ENCODE measurements around the gene COL18A1.

COL18A1 gene

DNA sequence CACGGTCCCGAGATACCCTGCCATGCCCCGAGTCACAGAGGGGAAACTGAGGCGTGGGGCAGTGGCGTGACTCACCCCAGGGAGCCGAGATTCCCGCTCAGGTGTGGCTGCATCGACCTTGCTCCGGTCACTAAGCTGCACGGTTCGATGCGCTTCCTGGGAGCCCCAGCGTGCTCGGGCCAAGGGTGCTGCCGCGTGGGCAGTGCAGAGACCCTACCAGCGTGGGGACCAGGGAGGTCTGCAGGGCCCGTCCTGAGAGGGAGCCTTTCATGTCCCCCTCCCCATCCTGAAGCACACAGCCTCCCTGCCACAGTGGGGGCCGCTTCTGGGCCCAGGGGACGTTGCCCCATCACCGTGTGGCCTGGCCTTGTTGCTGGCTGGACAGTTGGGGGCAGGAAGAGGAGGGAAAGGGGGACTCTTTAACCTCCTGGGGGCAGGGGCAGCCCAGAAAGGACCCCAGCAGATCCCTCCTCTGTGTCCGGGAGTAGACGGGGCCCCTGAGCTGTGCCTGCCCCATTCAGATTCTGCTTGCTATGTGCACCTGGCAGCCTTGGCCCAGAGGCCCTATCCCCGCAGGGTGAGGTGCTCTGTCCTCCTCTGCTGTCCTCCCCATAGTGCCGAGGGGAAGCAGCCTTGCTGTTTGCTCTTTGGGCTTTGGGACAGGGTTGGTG, 52.3 kb downstream of the COL18A1 start:
- DNase-seq: no peak

DNA sequence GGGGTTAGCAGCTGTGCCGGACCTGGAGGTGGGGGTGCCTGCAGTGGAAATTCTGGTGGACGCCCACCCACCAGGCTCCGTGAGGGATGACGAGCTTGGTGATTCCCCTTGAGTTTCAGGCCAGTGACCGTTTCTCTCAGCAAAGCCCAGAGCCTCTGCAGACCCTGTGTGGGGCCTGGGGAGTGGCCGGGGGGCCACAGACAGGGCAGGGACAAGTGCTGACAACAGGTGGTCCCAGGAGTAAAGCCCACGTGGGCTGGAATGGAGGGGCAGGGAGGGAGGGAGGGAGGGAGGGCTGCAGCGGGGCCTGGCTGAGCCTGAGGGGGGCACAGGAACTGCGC, 52.8 kb downstream of the COL18A1 start:
- no peak for DNase-seq

DNA sequence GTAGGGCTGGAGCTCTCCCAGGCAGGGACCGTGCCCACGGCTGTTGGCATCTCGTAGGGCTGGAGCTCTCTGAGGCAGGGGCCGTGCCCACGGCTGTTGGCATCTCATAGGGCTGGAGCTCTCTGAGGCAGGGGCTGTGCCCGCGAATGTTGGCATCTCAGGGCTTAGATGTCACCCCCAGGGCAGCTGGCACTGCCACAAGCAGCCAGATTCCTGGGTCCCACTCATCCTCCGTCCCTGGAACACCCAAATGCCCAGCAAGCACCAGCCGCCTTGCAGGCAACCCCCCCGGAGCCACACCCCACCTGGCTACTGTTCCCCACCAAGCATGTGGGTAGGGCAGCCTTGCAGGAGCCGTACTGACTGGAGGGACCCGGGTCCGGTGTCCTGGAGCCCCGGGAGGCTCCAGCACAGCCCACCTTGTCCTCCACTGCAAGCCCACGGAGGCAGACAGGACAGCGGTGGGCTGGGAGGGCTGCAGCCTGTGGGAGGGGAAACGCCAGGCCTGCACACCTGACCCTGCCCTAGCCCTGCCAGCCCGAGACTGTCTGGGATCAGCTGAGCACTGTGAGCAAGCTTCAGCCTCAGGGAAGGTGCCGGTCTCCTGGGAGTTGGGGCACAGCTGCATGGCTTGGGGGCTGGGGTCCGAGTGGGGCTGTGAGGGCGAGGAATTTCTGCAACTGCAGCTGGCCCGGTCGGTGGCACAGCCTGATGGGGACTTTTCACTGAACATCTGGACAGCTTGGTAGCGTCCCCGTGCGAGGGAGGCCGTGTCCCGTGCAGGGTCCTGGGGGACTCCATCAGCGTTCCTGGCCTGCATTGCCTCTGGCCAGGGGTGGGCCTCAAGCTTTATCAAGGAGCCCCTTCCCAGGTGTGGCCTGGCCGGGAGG, 53.6 kb downstream of the COL18A1 start:
- no peak for DNase-seq

DNA sequence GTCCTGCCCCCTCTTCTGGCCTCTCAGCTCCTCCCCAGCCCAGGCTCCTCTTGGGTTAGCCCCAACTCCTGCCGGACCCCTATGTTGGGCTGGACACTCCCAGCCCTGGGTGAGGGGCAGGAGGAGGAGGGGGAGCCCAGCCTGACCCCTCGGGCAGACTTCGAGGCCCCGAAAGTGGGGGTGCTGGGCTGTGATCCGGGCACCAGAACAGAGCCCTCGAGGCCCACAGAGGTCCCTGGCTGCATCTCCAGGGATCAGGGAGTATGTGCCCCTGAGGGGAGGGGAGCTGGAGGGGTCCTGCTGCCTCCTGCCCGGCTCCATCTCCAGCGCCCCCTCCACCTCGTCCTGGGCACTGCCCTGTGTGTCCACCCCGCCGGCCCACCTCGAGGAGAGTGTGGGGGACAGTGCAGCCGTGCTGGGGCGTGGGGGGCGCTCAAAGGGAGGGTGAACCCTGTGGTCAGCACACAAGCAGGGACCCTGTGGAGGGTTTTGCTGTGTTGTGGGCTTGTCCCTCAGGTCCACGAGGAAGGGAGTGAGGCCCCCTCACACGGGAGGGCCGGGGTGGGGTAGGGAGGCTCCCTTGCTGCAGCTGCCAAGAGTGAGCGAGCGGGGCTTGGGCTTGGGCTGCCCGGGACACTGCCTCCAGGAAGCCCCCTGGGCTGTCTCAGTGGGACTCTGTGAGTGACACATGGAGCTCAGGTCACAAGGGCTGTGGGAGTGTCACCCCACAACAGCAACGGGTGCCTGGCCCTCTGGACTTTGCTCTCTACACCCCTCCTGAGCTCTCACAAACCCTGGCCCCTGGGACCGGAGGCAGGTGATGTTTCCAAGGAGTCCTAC, 54.4 kb downstream of the COL18A1 start:
- DNase-seq: no peak

DNA sequence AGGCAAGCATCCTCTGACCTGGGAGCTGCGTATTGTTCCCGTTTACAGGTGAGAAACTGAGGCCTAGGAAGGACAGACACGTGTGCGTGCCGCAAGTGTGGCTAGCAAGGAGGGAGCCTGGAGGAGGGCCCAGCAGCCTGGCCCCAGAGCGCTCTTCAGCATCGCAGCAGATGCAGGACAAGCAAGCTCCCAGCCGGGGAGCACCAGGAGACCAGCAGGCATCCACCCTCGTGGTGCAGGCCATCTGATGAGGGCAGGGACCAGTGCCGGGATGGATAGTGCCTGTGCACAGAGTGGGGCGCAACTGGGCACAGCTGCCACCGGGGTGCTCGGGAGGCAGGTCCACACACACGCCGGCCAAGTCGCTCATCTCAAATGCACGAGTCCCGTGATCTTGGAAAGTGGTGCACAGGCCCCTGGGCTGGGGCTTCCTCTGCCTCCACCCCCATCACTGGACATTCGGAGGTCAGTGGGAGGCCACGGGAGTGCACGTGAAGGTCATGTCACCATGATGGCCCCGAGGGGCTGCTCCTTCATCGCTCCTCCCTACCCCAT, 55.1 kb downstream of the COL18A1 start:
- no peak for DNase-seq

DNA sequence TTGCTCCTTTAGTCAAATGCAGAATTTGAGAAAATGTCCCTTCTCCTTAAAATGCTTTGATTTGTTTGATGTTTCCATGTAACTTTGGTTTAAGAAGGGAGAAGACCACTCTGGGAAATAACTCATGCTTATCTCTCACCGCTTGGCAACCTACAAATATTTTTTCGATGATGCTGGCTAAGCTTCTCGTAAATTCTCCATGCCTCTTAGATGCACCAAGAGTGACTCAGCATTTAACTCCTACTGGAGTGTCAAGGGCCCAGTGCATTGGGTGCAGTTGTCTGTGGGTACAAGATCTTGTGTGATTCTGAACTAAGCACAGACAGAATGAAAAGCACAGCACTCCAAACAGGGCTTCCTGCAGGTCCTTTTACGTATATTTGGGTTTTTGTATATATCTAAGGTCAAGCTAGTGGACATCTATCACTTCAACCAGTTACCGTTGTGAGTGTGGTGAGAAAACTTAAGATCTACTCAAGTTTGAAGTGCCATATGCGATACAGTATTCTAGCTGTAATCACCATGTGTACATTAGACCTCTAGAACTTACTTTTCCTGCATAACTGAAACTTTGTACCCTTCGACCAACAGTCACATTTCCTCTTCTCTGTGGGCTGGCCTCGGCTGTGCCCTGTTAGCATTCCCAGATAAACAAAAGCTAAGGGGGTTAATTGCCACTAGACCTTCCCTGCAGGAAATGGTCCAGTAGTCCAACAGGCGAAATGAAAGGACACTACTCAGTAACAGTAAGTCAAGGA, 55.8 kb downstream of the COL18A1 start:
- no peak for DNase-seq

DNA sequence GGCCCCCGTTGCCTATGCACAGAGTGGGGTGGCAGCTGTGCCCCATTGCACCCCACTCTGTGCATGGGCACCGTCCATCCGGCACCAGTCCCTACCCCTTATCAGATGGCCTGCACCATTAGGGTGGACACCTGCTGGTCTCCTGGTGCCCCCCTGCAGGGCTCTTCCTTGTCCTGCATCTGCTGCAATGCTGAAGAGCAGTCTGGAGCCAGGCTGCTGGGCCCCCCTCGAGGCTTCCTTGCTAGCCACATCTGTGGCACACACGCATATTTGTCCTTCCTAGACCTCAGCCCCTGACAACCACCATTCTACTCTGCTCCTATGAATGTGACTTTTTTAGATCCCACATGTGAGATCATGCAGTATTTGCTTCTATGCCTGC, 56.4 kb downstream of the COL18A1 start:
- no peak for DNase-seq

DNA sequence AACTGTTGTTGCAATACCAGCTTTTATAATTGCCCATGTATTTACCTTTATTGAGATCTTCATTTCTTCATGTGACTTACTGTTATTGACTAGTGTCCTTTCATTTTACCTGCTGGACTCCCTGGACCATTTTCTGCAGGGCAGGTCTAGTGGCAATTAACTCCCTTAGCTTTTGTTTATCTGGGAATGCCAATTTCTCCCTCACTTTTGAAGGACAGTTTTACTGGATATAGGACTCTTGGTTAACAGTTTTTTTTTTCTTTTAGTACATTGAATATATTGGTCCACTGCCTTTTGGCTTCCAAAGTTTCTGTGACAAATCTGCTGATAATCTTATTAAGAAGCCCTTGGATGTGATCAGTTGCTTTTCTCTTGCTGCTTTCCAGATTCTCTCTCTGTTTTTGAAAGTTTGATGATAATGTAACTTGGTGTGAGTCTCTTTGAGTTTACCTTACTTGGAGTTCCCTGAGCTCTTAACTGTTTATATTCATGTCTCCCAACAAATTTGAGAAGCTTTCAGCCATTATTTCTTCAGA, 56.9 kb downstream of the COL18A1 start:
- DNase-seq: no peak

DNA sequence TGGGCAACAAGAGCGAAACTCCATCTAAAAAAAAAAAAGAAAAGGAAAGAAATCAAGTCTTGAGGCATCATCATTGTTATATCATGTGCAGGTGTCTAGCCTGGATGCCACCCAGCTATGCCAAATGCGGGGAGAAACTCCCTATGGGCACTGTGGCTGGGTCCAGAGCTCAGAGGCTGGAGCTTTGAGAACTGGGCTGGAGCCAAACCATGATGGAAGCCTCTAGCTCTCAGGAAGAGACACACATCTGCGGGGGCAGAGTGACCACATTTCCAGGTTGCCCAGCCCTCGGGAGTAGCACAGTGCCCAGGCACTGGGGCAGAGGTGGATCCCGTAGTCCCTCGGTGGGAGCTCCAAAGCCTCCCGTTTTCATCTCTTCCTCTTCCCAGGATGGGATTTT, 58.9 kb downstream of the COL18A1 start:
- no peak for DNase-seq

DNA sequence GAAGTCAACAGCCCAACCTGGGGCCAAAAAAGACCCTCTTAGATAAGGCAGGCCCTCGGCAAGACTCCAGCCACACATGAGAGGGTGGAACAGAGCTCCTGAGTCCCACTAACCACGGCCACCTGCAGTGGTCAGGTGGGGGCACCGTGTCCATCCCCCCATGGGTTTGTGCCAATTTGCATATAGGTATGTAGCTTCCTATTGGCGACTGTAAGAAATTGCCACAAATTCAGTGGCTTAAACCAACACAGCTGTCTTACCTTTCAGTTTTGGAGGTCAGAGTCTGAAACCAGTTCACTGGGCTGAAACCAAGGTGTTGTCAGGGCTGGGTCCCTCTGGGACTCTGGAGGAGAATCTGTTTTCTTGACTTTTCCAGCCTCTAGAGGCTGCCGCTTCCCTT, 59.3 kb downstream of the COL18A1 start:
- DNase-seq: no peak

DNA sequence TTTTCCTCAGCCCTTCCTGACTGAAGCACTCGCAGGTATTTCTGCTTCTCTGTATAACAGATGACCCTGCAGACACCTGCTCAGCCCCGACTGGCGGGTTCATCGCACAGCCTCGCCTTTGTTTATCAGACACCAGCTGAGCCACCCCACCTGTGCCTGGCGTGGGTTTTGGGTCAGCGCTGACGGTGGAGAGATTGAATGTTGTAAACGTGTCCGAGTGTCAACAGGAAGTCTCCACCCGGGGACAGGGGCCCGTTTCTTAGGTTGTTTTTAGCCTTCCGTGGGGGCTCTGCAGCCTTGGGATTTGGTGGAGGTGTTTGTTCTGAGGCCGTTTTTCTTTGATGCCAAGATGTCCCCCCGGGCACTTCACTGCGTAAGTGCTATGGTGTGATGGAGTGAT, 60.1 kb downstream of the COL18A1 start:
- no peak for DNase-seq

DNA sequence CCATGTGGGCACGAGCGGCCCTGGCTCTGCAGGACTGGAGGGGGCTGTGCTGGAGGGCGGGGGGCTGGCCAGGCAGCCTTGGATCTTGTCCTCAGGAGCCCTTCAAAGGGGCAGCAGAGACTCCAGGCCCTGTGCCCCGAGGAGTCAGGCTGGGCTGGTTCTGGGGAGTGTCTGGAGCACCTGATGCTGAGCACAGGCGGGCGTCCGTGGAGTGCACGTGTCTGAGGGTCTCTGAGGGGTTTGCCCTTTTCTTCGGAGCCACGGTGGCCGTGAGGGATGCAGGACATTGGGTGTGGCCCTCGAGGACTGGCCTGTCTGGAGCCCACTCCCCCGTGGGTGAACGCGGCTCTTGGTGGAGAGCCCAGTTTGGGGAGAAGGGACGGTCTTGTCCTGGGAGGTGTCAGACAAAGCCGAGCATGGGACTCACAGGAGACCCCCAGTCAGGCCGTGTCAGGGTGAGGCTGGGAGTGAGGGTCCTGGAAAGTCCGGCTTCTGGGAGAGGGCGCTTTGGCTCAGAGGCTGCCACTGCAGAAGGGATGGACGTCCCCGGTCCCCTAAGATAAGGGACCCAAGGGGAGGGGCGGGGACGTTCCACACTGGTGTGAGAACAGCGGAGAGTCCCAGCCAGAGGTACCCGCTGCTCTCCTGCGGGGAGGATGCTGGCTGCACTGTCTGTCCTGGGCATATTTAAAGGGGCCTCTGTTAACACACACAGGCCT, 60.8 kb downstream of the COL18A1 start:
- no peak for DNase-seq

DNA sequence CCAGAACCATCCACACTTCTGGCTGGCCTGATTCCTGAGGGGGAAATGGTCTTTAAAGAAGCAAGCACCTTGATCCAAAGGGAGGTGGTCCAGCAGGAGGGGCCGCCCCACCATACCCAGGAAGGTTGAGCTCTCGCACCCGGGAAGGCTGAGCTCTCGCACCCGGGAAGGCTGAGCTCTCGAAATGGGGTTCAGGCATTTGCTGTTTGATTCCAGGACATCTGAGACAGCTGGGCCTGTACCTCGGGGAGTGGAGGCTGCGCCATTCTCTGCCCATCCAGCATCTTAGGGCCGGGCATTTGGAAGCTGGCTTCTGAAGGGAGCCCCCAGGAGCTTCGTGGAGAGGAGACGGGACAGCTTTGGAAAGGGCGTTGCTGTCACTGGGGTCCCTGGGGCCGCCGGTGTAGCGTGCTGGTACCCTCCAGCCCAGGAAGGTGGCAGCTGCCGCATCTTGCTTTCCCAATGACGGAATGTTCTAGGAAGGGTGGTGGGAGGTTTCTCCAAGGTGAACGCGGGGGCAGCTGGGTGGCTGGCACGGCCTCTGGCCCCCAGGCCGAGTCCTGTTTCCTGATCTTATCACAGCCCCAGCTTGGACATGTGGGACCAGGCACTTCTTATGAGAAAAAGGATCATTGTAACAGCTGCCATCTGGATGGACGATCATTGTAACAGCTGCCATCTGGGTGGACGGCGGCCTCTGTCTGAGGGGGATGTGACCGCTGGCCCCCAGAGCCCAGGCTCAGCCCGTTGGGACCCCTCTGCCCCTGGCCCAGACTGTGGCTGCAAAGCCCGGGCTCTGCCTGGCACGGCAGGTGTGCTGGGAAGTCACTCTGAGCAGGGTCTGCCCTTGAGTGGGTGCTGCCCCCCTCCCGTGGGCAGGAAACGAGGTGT, 61.6 kb downstream of the COL18A1 start:
- DNase-seq: no peak

DNA sequence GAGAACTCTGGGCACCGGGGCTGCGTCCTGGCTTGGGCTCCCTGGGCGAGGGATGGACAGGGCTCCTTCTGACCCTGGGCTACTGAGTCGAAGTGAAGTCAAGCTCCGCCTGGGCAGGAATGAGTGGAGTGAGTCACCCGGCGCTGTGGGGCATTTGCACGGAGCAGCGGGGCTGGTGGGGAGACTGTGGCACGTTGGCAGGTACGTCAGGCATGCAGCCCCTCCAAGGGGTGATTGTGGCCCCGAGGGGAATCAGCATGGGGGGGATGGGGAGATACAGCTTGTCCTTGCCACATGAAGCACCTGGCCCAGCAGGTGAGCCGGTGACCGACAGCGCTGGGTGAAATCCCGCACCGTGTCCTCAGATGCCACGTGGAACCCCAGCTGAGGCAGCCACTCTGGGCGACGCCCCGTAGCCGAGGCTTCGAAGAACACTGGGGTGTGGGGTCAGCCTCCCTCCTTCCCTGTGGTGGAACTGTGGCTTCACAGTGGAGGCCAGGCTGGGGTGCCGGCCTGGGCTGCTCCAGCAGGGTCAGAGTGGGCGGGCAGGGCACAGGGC, 62.3 kb downstream of the COL18A1 start:
- no peak for DNase-seq

DNA sequence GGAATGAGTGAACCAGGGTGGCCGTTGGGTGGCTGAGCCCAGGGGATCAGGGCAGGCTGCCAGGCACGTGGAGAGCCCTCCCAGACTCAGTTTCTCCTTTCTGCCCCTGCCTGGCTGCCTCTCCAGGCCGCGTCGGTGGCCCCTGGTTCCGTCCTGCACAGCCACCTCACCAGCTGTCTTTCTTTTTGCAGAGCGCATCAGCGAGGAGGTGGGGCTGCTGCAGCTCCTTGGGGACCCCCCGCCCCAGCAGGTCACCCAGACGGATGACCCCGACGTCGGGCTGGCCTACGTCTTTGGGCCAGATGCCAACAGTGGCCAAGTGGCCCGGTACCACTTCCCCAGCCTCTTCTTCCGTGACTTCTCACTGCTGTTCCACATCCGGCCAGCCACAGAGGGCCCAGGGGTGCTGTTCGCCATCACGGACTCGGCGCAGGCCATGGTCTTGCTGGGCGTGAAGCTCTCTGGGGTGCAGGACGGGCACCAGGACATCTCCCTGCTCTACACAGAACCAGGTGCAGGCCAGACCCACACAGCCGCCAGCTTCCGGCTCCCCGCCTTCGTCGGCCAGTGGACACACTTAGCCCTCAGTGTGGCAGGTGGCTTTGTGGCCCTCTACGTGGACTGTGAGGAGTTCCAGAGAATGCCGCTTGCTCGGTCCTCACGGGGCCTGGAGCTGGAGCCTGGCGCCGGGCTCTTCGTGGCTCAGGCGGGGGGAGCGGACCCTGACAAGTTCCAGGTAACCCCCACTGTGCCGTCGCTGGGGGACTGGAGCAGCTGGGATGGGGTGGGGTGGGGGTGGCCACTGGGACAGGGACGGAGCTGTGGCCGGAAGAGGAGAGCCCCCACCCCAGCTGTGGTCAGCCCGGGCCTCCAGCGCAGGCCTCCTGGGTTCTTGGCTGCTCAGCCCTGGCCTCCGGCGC, 63.3 kb downstream of the COL18A1 start:
- DNase-seq: no peak

DNA sequence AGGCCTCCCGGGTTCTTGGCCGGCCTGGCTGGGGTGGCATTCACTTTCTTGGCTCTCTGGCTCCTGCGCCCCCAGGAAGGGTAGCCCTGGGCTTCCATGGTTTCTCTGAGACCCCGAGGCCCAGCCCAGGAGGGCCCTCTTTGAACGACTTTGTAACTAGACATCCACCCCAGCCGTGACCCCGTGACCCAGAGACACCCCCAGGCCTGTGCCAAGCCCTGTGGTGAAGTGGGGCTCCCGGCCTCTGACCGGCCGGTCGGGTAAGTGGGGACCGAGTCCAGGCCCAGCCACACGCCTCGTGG, 64.0 kb downstream of the COL18A1 start:
- no peak for DNase-seq

DNA sequence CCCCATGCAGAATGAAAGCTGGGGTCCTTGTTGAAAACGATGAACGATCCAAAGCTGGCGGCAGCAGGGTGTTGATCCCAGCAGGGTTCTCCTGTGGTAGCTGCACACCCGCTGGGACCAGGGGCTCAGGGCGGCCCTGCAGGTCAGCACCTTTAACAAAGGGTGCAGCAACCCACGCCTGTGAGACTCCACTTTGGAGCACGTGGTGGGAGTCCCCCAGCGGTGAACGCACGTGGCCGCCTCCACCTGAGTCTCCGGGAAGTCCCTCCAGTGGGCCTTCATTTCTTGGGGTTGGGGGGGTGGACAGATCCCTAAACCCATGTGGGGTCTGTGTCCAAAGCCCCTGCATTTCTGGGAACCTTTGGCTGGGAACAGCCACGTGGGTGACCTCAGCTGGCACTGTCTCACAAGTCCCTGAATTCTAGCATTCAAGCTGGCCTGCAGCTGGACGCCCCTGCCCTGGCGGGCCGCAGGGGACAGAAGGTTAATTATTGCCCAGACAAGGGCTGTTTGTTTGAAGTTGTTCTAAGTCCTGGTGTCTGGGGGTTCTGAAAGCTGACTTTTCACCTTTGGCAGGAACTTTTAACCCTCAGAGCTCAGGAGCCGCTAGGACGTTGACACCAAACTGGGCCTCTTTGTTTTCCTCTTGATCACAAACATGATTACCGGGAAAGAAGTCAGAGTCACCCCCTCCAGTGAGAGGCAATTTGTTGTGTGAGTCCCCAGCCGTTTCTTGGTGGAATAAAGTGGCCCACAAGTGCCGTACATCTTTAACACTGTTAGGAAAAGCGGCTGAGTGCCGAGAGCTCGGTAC, 64.5 kb downstream of the COL18A1 start:
- no peak for DNase-seq

DNA sequence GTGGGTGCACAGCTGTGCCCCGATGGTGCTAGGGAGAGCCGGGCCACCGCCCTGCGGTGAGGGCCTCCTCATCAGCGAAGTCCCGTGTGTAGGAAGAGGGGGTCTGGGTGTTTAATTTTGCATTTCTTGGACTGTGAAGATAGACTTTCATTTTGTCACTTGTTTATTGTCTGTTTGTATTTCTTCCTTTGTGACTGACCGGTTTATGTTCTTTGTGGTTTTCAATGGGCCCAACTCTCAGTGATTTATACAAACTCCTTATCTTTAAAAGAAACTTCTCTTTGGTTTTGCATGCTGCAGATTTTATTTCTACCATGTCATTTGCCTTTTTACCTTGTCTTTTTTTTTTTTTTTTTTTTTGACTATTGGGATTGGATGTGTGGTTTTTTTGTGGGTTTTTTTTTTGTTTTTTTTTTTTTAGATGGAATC, 65.1 kb downstream of the COL18A1 start:
- no peak for DNase-seq

Measured in hematopoietic multipotent progenitor cell treated with erythropoietin and hydrocortisone succinate and interleukin-3 and kit ligand, for 6 days (in vitro differentiated cells).